ENCODE results near the gene VWC2. TPM values are rescaled to one million over a fixed set of nuclear protein-coding genes. Genes with fewer than 3 reads are reported as not detected.

The VWC2 gene
- total and polyA plus RNA-seq, 2 of the 8 experiments (the other 6 are each of a cell fraction or from before 2014, with no cell fraction given) = 0.24 to 0.30 TPM

GRCh38 chr7:49800031-49800430, 26.6 kb downstream of the VWC2 start:
- H4K20me1 ChIP-seq (replicated peaks in 1 of 2; ENCODE audit: control insufficient read depth in 1 of 2, insufficient read depth in 2 of 2, low read length in 2 of 2) = no peaks in the 10 kb centered on the region
- H3K36me3 ChIP-seq (ENCODE audit: control insufficient read depth in 2 of 4, insufficient read depth in 4 of 4, low read length in 3 of 4) = no peaks in the 10 kb centered on the region
- H3K79me2 ChIP-seq (ENCODE audit: control insufficient read depth in 1 of 2, insufficient read depth in 2 of 2, low read length in 2 of 2) = no peaks in the 10 kb centered on the region
- no peak overlapping the region for H4K5ac ChIP-seq (ENCODE audit: insufficient read length, low read depth, low read length)
- no peak overlapping the region for H2BK20ac ChIP-seq (ENCODE audit: low read length)
- no peak for DNase-seq (ENCODE audit: low read depth in 1 of 2, low spot score in 2 of 2)
- no peaks in the 10 kb centered on the region for H3K23me2 ChIP-seq (ENCODE audit: low read depth, low read length)
- WGBS, 2 experiments (ENCODE audit: extremely low coverage in 1 of 2, insufficient coverage in 1 of 2, insufficient read length in 1 of 2, insufficient replicate concordance in 2 of 2, low coverage in 1 of 2, low lambda C conversion rate in 2 of 2, missing lambda C conversion rate in 1 of 2) = 100% methylated on average over 5 of the region's 5 CpGs; no CpG with 5 or more reads in 1 of the 2 experiments
- no peak overlapping the region for H2BK12ac ChIP-seq (ENCODE audit: low read depth, low read length)
- no peak overlapping the region for H4K91ac ChIP-seq (replicated peaks; ENCODE audit: insufficient read length, low read length)
- no peak overlapping the region for H2BK15ac ChIP-seq (ENCODE audit: low read length)
- H3K18ac ChIP-seq (ENCODE audit: extremely low read depth, low read length) = no peak overlapping the region
- H3K9me3 ChIP-seq (ENCODE audit: insufficient read depth in 2 of 2, low read depth in 1 of 2, low read length in 1 of 2) = no peaks in the 10 kb centered on the region
- no peak for FAIRE-seq
- ChIA-PET CTCF (ENCODE audit: partially characterized antibody) (no interaction called here), POLR2A (ENCODE audit: partially characterized antibody) (no interaction called here)
- H2BK120ac ChIP-seq (replicated peaks; ENCODE audit: low read depth, low read length) = no peak overlapping the region
- no peak overlapping the region for H2AK5ac ChIP-seq (ENCODE audit: low read depth, low read length)
- H2BK5ac ChIP-seq (ENCODE audit: low read depth, low read length) = no peak overlapping the region
- H3K23ac ChIP-seq (ENCODE audit: insufficient read length) = no peak overlapping the region
- no peak overlapping the region for H4K8ac ChIP-seq (ENCODE audit: extremely low read depth, insufficient read depth, low read length)
- H3K9ac ChIP-seq (replicated peaks in 1 of 4; ENCODE audit: extremely low read depth in 1 of 4, low read depth in 3 of 4, low read length in 3 of 4) = no peak overlapping the region
- no peak overlapping the region for H3K56ac ChIP-seq (replicated peaks; ENCODE audit: insufficient read length, low read depth, low read length)
- H3K27me3 ChIP-seq (replicated peaks in 1 of 4; ENCODE audit: control insufficient read depth in 3 of 4, extremely low read depth in 1 of 4, insufficient read depth in 3 of 4, low read length in 3 of 4) = no peaks in the 10 kb centered on the region; a peak in 2 of 7 replicates
- no peaks in the 10 kb centered on the region for H3K79me1 ChIP-seq (ENCODE audit: low read depth, low read length)
- no peak overlapping the region for H3K14ac ChIP-seq (ENCODE audit: insufficient read length)
- no peak overlapping the region for H3K4me3 ChIP-seq (ENCODE audit: extremely low read depth in 1 of 4, insufficient read depth in 2 of 4, low read depth in 3 of 4, low read length in 4 of 4)
- no peaks in the 10 kb centered on the region for H3K4me1 ChIP-seq (replicated peaks in 1 of 4; ENCODE audit: control insufficient read depth in 3 of 4, insufficient read depth in 4 of 4, low read length in 3 of 4)
- H2AFZ ChIP-seq (ENCODE audit: low read length) = no peak overlapping the region
- H3K27ac ChIP-seq (ENCODE audit: low read depth, low read length) = no peak overlapping the region
- no peak overlapping the region for H3K4me2 ChIP-seq (ENCODE audit: insufficient read depth in 1 of 2, low read depth in 2 of 2, low read length in 2 of 2)
- no peak overlapping the region for H3K4ac ChIP-seq (replicated peaks; ENCODE audit: insufficient read length, low read depth, low read length)
- TF ChIP-seq CHD1 (IDR thresholded peaks at IDR 0.05; ENCODE audit: low read depth, low read length) (no peak), ASH2L (IDR thresholded peaks at IDR 0.05; ENCODE audit: low read length) (no peak), FOSL1 (IDR thresholded peaks at IDR 0.05; ENCODE audit: insufficient read depth, low read depth, low read length) (no peak)

All from H1 (cell line).